ENCODE data around the gene EDN1. TPM values are rescaled to one million over a fixed set of nuclear protein-coding genes. Genes with fewer than 3 reads are reported as not detected.
A peak's percentile ranks its signal among the peaks of the same experiment; 100 is the strongest.

The EDN1 gene
- total and polyA plus RNA-seq, 2 experiments from 2014 or later = 1.8 to 4.1 TPM

DNA sequence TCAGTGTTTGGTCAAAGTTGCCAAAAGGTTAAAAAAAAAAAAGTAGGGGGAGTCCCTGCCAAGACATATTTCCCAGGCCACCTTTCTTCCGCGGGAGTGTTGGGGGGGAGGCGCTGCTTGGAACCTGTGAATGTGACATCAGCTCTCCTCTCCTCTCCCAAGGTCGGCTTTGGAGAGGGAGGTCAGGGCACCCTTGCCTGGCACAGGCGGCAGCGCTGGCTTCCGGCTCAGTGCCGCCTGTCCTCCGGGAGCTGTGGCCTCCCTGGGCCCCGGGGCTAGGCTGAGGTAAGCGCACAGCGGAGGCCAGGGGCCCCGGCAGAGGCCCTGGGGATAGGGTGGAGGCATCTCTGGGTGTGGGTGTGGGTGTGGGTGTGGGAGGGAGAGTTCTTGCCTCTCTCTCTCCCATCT is 1.9 kb upstream of the EDN1 start:
- WGBS, 2 experiments (ENCODE audit: low coverage in 1 of 2, low lambda C conversion rate in 2 of 2, missing lambda C conversion rate in 2 of 2) = 88 to 90% methylated on average over 12 to 13 of the region's 13 CpGs
- H3K27me3 ChIP-seq (replicated peaks; ENCODE audit: insufficient read depth) = no peaks in the 10 kb centered on the region
- in situ Hi-C loops (cut with MboI) = no loop called here

DNA sequence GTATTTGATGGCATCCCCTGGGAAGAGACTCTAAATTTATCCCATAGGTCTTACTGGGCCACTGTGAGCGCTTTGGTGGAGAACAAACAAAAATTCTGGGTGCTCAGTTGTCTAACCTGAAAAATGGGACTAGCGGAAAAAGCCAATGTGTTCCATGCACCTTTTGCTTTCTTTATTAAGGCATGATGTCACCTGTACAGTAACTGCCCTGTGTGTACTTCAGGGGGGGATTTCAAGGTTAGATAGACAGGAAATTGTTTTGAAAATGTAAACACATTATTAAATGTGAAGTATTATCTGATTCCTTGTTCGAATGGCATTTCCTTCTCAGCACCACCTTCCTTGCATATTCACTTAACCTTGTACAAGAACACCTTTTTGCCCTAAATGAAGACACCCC is 1.2 kb upstream of the EDN1 start:
- H2AFZ ChIP-seq = no peak overlapping the region
- no peak for DNase-seq
- in situ Hi-C loops (cut with MboI) = no loop called here
- H3K27me3 ChIP-seq (replicated peaks; ENCODE audit: insufficient read depth) = no peaks in the 10 kb centered on the region
- TF ChIP-seq EZH2 (IDR thresholded peaks at IDR 0.05; ENCODE audit: insufficient read depth, poor library complexity, severe bottlenecking) (no peak), EZH2phosphoT487 (IDR thresholded peaks at IDR 0.05; ENCODE audit: insufficient read depth, low read depth) (no peak)
- H3K9me2 ChIP-seq (ENCODE audit: insufficient read depth) = no peaks in the 10 kb centered on the region
- no peak overlapping the region for H3K27ac ChIP-seq
- H3F3A ChIP-seq (ENCODE audit: insufficient read depth) = peaks cover 9% of the 10 kb centered on the region
- H3K4me3 ChIP-seq = no peak overlapping the region; the same call in 1 of the 2 replicates
- no peaks in the 10 kb centered on the region for H3K9me3 ChIP-seq (ENCODE audit: low read depth)
- WGBS, 2 experiments (ENCODE audit: low coverage in 1 of 2, low lambda C conversion rate in 2 of 2, missing lambda C conversion rate in 2 of 2) = 76 to 83% methylated on average over 3 of the region's 3 CpGs
- H4K20me1 ChIP-seq (ENCODE audit: insufficient read depth) = no peaks in the 10 kb centered on the region
- H3K4me1 ChIP-seq (ENCODE audit: insufficient read depth) = peaks cover 31% of the 10 kb centered on the region
- H3K9ac ChIP-seq = no peak overlapping the region
- H3K79me2 ChIP-seq (ENCODE audit: insufficient read depth) = no peaks in the 10 kb centered on the region
- H3K4me2 ChIP-seq (ENCODE audit: unreplicated experiment) = peak overlapping the region; percentile 94
- no peaks in the 10 kb centered on the region for H3K36me3 ChIP-seq (ENCODE audit: low read depth)

More for the DNA sequence above, 1.9 kb upstream of the EDN1 start:
- H3K9me3 ChIP-seq (ENCODE audit: low read depth) = no peaks in the 10 kb centered on the region
- H3K79me2 ChIP-seq (ENCODE audit: insufficient read depth) = no peaks in the 10 kb centered on the region
- no peak overlapping the region for H2AFZ ChIP-seq
- no peak overlapping the region for H3K27ac ChIP-seq
- TF ChIP-seq EZH2 (IDR thresholded peaks at IDR 0.05; ENCODE audit: insufficient read depth, poor library complexity, severe bottlenecking) = no peak
- no peak for TF ChIP-seq EZH2phosphoT487 (IDR thresholded peaks at IDR 0.05; ENCODE audit: insufficient read depth, low read depth)
- peaks cover 26% of the 10 kb centered on the region for H3K4me1 ChIP-seq (ENCODE audit: insufficient read depth)
- H3K4me3 ChIP-seq = no peak overlapping the region
- H3K9ac ChIP-seq = no peak overlapping the region
- H3K4me2 ChIP-seq (ENCODE audit: unreplicated experiment) = no peak overlapping the region
- H4K20me1 ChIP-seq (ENCODE audit: insufficient read depth) = no peaks in the 10 kb centered on the region
- peaks cover 9% of the 10 kb centered on the region for H3F3A ChIP-seq (ENCODE audit: insufficient read depth)
- no peaks in the 10 kb centered on the region for H3K9me2 ChIP-seq (ENCODE audit: insufficient read depth)
- H3K36me3 ChIP-seq (ENCODE audit: low read depth) = no peaks in the 10 kb centered on the region
- no peak for DNase-seq

- Histone ChIP-seq H3K36me3 (ENCODE audit: low read depth) (no peaks in the 10 kb centered on the region), H3K9ac (peak overlapping the region; percentile 76), H3F3A (ENCODE audit: insufficient read depth) (peaks cover 14% of the 10 kb centered on the region), H3K9me3 (ENCODE audit: low read depth) (no peaks in the 10 kb centered on the region), H3K79me2 (ENCODE audit: insufficient read depth) (no peaks in the 10 kb centered on the region), H4K20me1 (ENCODE audit: insufficient read depth) (no peaks in the 10 kb centered on the region), H3K27me3 (replicated peaks; ENCODE audit: insufficient read depth) (no peaks in the 10 kb centered on the region), H2AFZ (peak overlapping the region; percentile 95), H3K4me1 (ENCODE audit: insufficient read depth) (peaks cover 31% of the 10 kb centered on the region), H3K4me3 (peak overlapping the region; percentile 85), H3K9me2 (ENCODE audit: insufficient read depth) (no peaks in the 10 kb centered on the region), H3K4me2 (ENCODE audit: unreplicated experiment) (peak overlapping the region; percentile 94), H3K27ac (peak overlapping the region; percentile 54)
- TF ChIP-seq EZH2phosphoT487 (IDR thresholded peaks at IDR 0.05; ENCODE audit: insufficient read depth, low read depth) (no peak), EZH2 (IDR thresholded peaks at IDR 0.05; ENCODE audit: insufficient read depth, poor library complexity, severe bottlenecking) (no peak)
- in situ Hi-C loops (cut with MboI) = no loop called here
- peak; percentile 74 for DNase-seq
- 0 to 2% methylated on average over 13 of the region's 13 CpGs for WGBS, 2 experiments (ENCODE audit: low coverage in 1 of 2, low lambda C conversion rate in 2 of 2, missing lambda C conversion rate in 2 of 2)
Measured at GRCh38 chr6:12289365-12289919, 719 bp upstream of the EDN1 start.

DNA sequence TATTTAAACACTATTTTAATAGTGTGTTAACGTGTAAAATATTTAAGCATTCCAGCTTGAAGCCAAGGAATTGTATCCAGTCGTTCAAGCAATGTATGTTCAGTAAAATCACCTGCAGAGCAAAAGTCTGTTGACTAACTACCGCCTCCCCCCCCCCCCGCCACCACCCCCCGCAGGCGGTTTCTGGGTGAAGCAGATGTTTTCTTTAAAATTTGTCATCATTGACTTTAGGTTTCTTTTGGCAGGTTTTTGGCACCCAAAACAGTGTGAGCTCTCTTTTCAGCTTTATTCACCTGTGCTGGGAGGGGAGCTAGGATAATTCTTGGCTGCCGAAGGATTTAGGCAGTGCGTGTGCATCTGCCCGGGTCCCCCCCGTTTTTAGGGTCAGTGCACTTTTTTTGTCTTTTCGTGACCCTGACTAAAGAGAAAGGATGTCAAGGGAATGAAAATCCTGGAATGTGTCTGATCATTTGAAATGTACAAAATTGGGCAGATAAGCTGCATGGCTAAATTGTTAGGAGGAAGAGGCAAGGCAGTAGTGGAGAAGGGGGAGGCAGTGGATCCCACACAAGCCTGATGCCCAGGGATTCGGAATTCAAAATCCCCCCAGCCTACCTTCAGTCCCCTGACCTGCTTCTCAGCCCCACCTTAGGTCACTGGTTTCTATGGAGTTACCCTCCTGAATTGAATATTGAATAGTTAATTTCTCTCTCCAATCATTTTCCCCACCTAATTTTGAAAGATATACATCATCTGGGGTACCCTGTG is 1.1 kb downstream of the EDN1 start:
- 11 to 13% methylated on average over 11 of the region's 12 CpGs for WGBS, 2 experiments (ENCODE audit: low coverage in 1 of 2, low lambda C conversion rate in 2 of 2, missing lambda C conversion rate in 2 of 2)
- peaks cover 40% of the 10 kb centered on the region for H3K4me1 ChIP-seq (ENCODE audit: insufficient read depth)
- no peaks in the 10 kb centered on the region for H3K36me3 ChIP-seq (ENCODE audit: low read depth)
- H3K27ac ChIP-seq = no peak overlapping the region
- in situ Hi-C loops (cut with MboI) = loop anchor here (10.0 kb wide), 1 partner anchor 314 kb away; no protein-coding TSS in a partner anchor
- no peaks in the 10 kb centered on the region for H3K9me3 ChIP-seq (ENCODE audit: low read depth)
- no peaks in the 10 kb centered on the region for H3K9me2 ChIP-seq (ENCODE audit: insufficient read depth)
- H3K27me3 ChIP-seq (replicated peaks; ENCODE audit: insufficient read depth) = no peaks in the 10 kb centered on the region
- no peak for TF ChIP-seq EZH2phosphoT487 (IDR thresholded peaks at IDR 0.05; ENCODE audit: insufficient read depth, low read depth)
- no peak for TF ChIP-seq EZH2 (IDR thresholded peaks at IDR 0.05; ENCODE audit: insufficient read depth, poor library complexity, severe bottlenecking)
- H3K79me2 ChIP-seq (ENCODE audit: insufficient read depth) = no peaks in the 10 kb centered on the region
- peak overlapping the region; percentile 85 for H3K4me3 ChIP-seq
- peaks cover 24% of the 10 kb centered on the region for H3F3A ChIP-seq (ENCODE audit: insufficient read depth)
- DNase-seq = no peak
- 0 out of 2 replicates have a peak overlapping the region, but pooled peaks have one; percentile 46 for H2AFZ ChIP-seq
- H3K4me2 ChIP-seq (ENCODE audit: unreplicated experiment) = peak overlapping the region; percentile 94
- H3K9ac ChIP-seq = peak overlapping the region; percentile 76
- no peaks in the 10 kb centered on the region for H4K20me1 ChIP-seq (ENCODE audit: insufficient read depth)

Data from GM23248 (cell line).